ENCODE results near the gene ADAMTS2. TPM values are rescaled to one million over a fixed set of nuclear protein-coding genes. Genes with fewer than 3 reads are reported as not detected.

ADAMTS2 gene
- total RNA-seq, 1 donor from 2014 or later, result 18.8 TPM

- no peak overlapping the region for H3K4me3 Mint-ChIP-seq (ENCODE audit: unreplicated experiment)
Measured at GRCh38 chr5:179183481-179183880, 161.8 kb downstream of the ADAMTS2 start.

GRCh38 chr5:179182601-179183000 lies 162.7 kb downstream of the ADAMTS2 start:
- Mint-ChIP-seq H3K9me3 (ENCODE audit: unreplicated experiment) (peaks cover 12% of the 10 kb centered on the region), H3K27me3 (ENCODE audit: low read depth, unreplicated experiment) (peaks cover 8% of the 10 kb centered on the region), H3K36me3 (ENCODE audit: low read depth, unreplicated experiment) (peaks cover 4% of the 10 kb centered on the region), H3K4me3 (ENCODE audit: unreplicated experiment) (no peak overlapping the region), H3K27ac (ENCODE audit: unreplicated experiment) (no peak overlapping the region), H3K4me1 (ENCODE audit: low read depth, unreplicated experiment) (no peaks in the 10 kb centered on the region)
- Histone ChIP-seq H2AFZ (ENCODE audit: low read depth, low read length) (no peak overlapping the region), H3K27ac (ENCODE audit: low read depth, low read length) (no peak overlapping the region), H4K20me1 (ENCODE audit: insufficient read depth, low read length) (no peaks in the 10 kb centered on the region), H3K4me3 (ENCODE audit: insufficient read depth, low read depth, low read length) (no peak overlapping the region), H3K27me3 (ENCODE audit: insufficient read depth, low read length) (no peaks in the 10 kb centered on the region), H3K36me3 (ENCODE audit: insufficient read depth, low read length) (no peaks in the 10 kb centered on the region), H3K79me2 (ENCODE audit: insufficient read depth, low read length) (no peaks in the 10 kb centered on the region), H3K9me3 (ENCODE audit: insufficient read depth, low read depth, low read length) (peaks cover 2% of the 10 kb centered on the region), H3K4me1 (ENCODE audit: insufficient read depth, low read length) (no peaks in the 10 kb centered on the region), H3K4me2 (ENCODE audit: low read length) (no peak overlapping the region), H3K9ac (ENCODE audit: low read length) (no peak overlapping the region)
- no peak for DNase-seq (ENCODE audit: low read depth)
- FAIRE-seq, result no peak
- TF ChIP-seq CTCF (IDR thresholded peaks at IDR 0.05; ENCODE audit: insufficient read depth, low read depth, low read length) (no peak), EZH2 (IDR thresholded peaks at IDR 0.05; ENCODE audit: insufficient read depth, low read length) (no peak)

More at GRCh38 chr5:179183481-179183880, 161.8 kb downstream of the ADAMTS2 start:
- Mint-ChIP-seq H3K36me3 (ENCODE audit: low read depth, unreplicated experiment) (peaks cover 2% of the 10 kb centered on the region), H3K9me3 (ENCODE audit: unreplicated experiment) (peaks cover 10% of the 10 kb centered on the region), H3K27me3 (ENCODE audit: low read depth, unreplicated experiment) (peaks cover 6% of the 10 kb centered on the region), H3K27ac (ENCODE audit: unreplicated experiment) (no peak overlapping the region), H3K4me1 (ENCODE audit: low read depth, unreplicated experiment) (no peaks in the 10 kb centered on the region)
- H3K36me3 ChIP-seq (ENCODE audit: insufficient read depth, low read length), result no peaks in the 10 kb centered on the region
- no peaks in the 10 kb centered on the region for H3K4me1 ChIP-seq (ENCODE audit: insufficient read depth, low read length)
- H4K20me1 ChIP-seq (ENCODE audit: insufficient read depth, low read length), result no peaks in the 10 kb centered on the region
- no peak for DNase-seq (ENCODE audit: low read depth)
- H2AFZ ChIP-seq (ENCODE audit: low read depth, low read length), result no peak overlapping the region
- H3K27ac ChIP-seq (ENCODE audit: low read depth, low read length), result no peak overlapping the region
- TF ChIP-seq CTCF (IDR thresholded peaks at IDR 0.05; ENCODE audit: insufficient read depth, low read depth, low read length) (no peak), EZH2 (IDR thresholded peaks at IDR 0.05; ENCODE audit: insufficient read depth, low read length) (no peak)
- no peak overlapping the region for H3K4me3 ChIP-seq (ENCODE audit: insufficient read depth, low read depth, low read length)
- H3K9ac ChIP-seq (ENCODE audit: low read length), result no peak overlapping the region
- H3K9me3 ChIP-seq (ENCODE audit: insufficient read depth, low read depth, low read length), result peaks cover 2% of the 10 kb centered on the region
- H3K4me2 ChIP-seq (ENCODE audit: low read length), result no peak overlapping the region
- FAIRE-seq, result no peak
- no peaks in the 10 kb centered on the region for H3K79me2 ChIP-seq (ENCODE audit: insufficient read depth, low read length)
- H3K27me3 ChIP-seq (ENCODE audit: insufficient read depth, low read length), result no peaks in the 10 kb centered on the region

DNA sequence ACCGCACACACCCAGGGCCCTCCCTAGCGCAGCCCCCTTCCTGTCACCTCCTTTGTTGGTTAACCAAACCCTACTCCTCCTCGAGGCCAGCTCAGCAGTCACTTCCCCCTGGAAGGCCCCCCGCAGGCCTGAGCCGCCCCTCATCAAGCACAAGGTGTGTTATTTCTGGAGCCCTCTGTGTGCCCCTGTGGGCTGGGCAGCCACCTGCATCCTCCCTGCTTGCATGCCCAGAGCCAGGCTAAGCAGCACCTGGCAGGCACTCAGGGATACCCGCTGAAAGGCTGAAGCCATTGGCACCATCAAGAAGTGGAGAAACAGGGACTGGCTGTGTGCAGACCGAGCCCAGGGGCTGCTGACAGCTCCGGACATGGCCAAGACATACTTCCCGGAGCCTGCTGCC lies 163.3 kb downstream of the ADAMTS2 start:
- H3K27me3 Mint-ChIP-seq (ENCODE audit: low read depth, unreplicated experiment), result peaks cover 8% of the 10 kb centered on the region
- no peak overlapping the region for H3K9ac ChIP-seq (ENCODE audit: low read length)
- DNase-seq (ENCODE audit: low read depth) (no peak), FAIRE-seq (no peak)
- no peaks in the 10 kb centered on the region for H3K79me2 ChIP-seq (ENCODE audit: insufficient read depth, low read length)
- H2AFZ ChIP-seq (ENCODE audit: low read depth, low read length), result no peak overlapping the region
- TF ChIP-seq EZH2 (IDR thresholded peaks at IDR 0.05; ENCODE audit: insufficient read depth, low read length) (no peak), CTCF (IDR thresholded peaks at IDR 0.05; ENCODE audit: insufficient read depth, low read depth, low read length) (no peak)
- H3K4me3 Mint-ChIP-seq (ENCODE audit: unreplicated experiment), result no peak overlapping the region
- H3K36me3 Mint-ChIP-seq (ENCODE audit: low read depth, unreplicated experiment), result peaks cover 4% of the 10 kb centered on the region
- no peaks in the 10 kb centered on the region for H3K4me1 ChIP-seq (ENCODE audit: insufficient read depth, low read length)
- H3K36me3 ChIP-seq (ENCODE audit: insufficient read depth, low read length), result no peaks in the 10 kb centered on the region
- no peak overlapping the region for H3K27ac Mint-ChIP-seq (ENCODE audit: unreplicated experiment)
- H3K4me1 Mint-ChIP-seq (ENCODE audit: low read depth, unreplicated experiment), result no peaks in the 10 kb centered on the region
- no peaks in the 10 kb centered on the region for H4K20me1 ChIP-seq (ENCODE audit: insufficient read depth, low read length)
- peaks cover 12% of the 10 kb centered on the region for H3K9me3 Mint-ChIP-seq (ENCODE audit: unreplicated experiment)
- no peak overlapping the region for H3K4me2 ChIP-seq (ENCODE audit: low read length)
- no peak overlapping the region for H3K27ac ChIP-seq (ENCODE audit: low read depth, low read length)
- H3K4me3 ChIP-seq (ENCODE audit: insufficient read depth, low read depth, low read length), result no peak overlapping the region
- no peaks in the 10 kb centered on the region for H3K27me3 ChIP-seq (ENCODE audit: insufficient read depth, low read length)
- H3K9me3 ChIP-seq (ENCODE audit: insufficient read depth, low read depth, low read length), result peaks cover 2% of the 10 kb centered on the region

Measured in astrocyte (in vitro differentiated cells and primary cell).